Smooth muscle cell (in vitro differentiated cells): ENCODE results near the gene CDC5L. TPM values are rescaled to one million over a fixed set of nuclear protein-coding genes. Genes with fewer than 3 reads are reported as not detected.
"Not testable (repeated sequence)": the region's sequence is repeated elsewhere in the genome, so short reads cannot be mapped to it uniquely, and the experiment has no call there.

ENCODE experiments used
- DNase-seq: peaks from one replicate; lab custom pipeline; 2025; ENCODE audit not compliant: unreplicated experiment; lab: John Stamatoyannopoulos, UW
- H2AFZ ChIP-seq: fragments of 200-600 bp; sonication (generic); 2 replicates; pipeline ENCODE4 v1.6.0; 2016; ENCODE audit warnings: antibody characterized with exemption, low read depth, mild to moderate bottlenecking
- H3F3A ChIP-seq: fragments of 200-600 bp; sonication (generic); 2 replicates; pipeline ENCODE4 v1.6.0; 2017; ENCODE audit warnings: antibody characterized with exemption, low read depth
- H3K27ac ChIP-seq: fragments of 200-600 bp; sonication (generic); 2 replicates; pipeline ENCODE4 v1.5.1; 2016; ENCODE audit warnings: low read depth, mild to moderate bottlenecking
- H3K27me3 ChIP-seq: fragments of 200-600 bp; sonication (generic); 2 replicates; pipeline ENCODE4 v1.6.1; 2016; ENCODE audit warnings: low read depth, mild to moderate bottlenecking
- H3K36me3 ChIP-seq: fragments of 200-600 bp; sonication (generic); 2 replicates; pipeline ENCODE4 v1.5.1; 2016; ENCODE audit warnings: low read depth
- H3K4me1 ChIP-seq: fragments of 200-600 bp; sonication (generic); 2 replicates; pipeline ENCODE4 v1.5.1; 2016; ENCODE audit warnings: low read depth
- H3K4me2 ChIP-seq: fragments of 200-600 bp; sonication (generic); 2 replicates; pipeline ENCODE4 v1.6.0; 2016; ENCODE audit warnings: mild to moderate bottlenecking
- H3K4me3 ChIP-seq: fragments of 200-600 bp; sonication (generic); 2 replicates; pipeline ENCODE4 v1.5.1; 2016; ENCODE audit warnings: mild to moderate bottlenecking
- H3K79me2 ChIP-seq: fragments of 200-600 bp; sonication (generic); 2 replicates; pipeline ENCODE4 v1.6.0; 2016; ENCODE audit warnings: low read depth, mild to moderate bottlenecking
- H3K9ac ChIP-seq: fragments of 200-600 bp; sonication (generic); 2 replicates; pipeline ENCODE4 v1.6.0; 2016; ENCODE audit warnings: low read depth
- H3K9me3 ChIP-seq: fragments of 200-600 bp; sonication (generic); replicated peaks from 2 replicates; pipeline ENCODE4 v1.5.1; 2016; ENCODE audit warnings: low read depth
- H4K20me1 ChIP-seq: fragments of 200-600 bp; sonication (generic); 2 replicates; pipeline ENCODE4 v1.6.0; 2016; ENCODE audit warnings: low read depth
- WGBS: methylation state at CpG from one replicate; pipeline ENCODE4 v1.1.7; 2016; ENCODE audit warnings: low lambda C conversion rate; 5-methylcytosine and 5-hydroxymethylcytosine counted together
- polyA plus RNA-seq: library from polyadenylated mRNA; unstranded; fragments of >200 nt; fragmentation: Nextera tagmentation; extraction: Ambion mirVana; gene quantifications from 2 replicates; pipeline ENCODE4 v1.2.1, GENCODE V29; 2016
- total RNA-seq: library from RNA; depleted of rRNA; stranded (reverse); fragments of >200 nt; gene quantifications from 2 replicates; pipeline ENCODE4 v1.2.3, GENCODE V29; 2014
- TF ChIP-seq, protein P1 (sequence below): fragments of 200-600 bp; sonication (generic); IDR thresholded peaks from 2 replicates; pipeline ENCODE4 v1.5.1; 2017; ENCODE audit warnings: borderline replicate concordance, mild to moderate bottlenecking, antibody characterized with exemption; ENCODE audit not compliant: insufficient read depth, poor library complexity, severe bottlenecking

Gene CDC5L
- total and polyA plus RNA-seq, 2 experiments from 2014 or later, result 12.5 to 29.7 TPM

DNA sequence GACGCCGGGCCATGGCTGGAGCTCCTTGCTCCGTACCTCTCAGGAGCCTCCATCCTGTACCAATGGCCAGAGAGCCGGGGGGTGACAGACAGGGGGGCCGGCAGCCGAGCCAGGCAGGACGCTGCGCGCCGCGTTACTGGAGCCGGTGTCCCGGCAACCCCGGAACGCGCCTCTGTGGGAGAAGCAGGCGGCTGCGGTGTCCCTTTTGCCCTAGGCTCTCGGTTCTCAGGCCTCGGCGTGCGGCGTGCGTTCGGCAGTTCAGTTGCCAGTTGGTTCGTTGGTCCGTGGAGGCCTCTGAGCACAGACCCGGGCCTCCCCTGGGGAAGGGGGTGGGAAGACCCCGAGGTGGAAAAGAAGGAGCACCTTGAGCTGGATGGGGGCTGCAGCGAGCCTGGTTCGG lies 45.0 kb upstream of the CDC5L start, which contains the start of gene SPATS1:
Gene SPATS1, plus strand, starts transcription at position 162 of the 400 bp plus-strand sequence. CDS start 446 bp downstream, outside the sequence.
- Histone ChIP-seq H3K27me3 (peaks cover 47% of the 10 kb centered on the region), H3F3A (no peaks in the 10 kb centered on the region), H3K4me1 (no peaks in the 10 kb centered on the region), H3K4me2 (peak within 1 kb of the TSS; percentile 51), H3K4me3 (no peak within 1 kb of the TSS), H2AFZ (no peak within 1 kb of the TSS), H3K79me2 (no peaks in the 10 kb centered on the region), H3K9me3 (no peaks in the 10 kb centered on the region), H3K27ac (no peak within 1 kb of the TSS), H3K36me3 (no peaks in the 10 kb centered on the region), H3K9ac (no peak within 1 kb of the TSS), H4K20me1 (no peaks in the 10 kb centered on the region)
- TF ChIP-seq, protein P1, sequence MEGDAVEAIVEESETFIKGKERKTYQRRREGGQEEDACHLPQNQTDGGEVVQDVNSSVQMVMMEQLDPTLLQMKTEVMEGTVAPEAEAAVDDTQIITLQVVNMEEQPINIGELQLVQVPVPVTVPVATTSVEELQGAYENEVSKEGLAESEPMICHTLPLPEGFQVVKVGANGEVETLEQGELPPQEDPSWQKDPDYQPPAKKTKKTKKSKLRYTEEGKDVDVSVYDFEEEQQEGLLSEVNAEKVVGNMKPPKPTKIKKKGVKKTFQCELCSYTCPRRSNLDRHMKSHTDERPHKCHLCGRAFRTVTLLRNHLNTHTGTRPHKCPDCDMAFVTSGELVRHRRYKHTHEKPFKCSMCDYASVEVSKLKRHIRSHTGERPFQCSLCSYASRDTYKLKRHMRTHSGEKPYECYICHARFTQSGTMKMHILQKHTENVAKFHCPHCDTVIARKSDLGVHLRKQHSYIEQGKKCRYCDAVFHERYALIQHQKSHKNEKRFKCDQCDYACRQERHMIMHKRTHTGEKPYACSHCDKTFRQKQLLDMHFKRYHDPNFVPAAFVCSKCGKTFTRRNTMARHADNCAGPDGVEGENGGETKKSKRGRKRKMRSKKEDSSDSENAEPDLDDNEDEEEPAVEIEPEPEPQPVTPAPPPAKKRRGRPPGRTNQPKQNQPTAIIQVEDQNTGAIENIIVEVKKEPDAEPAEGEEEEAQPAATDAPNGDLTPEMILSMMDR, result no peak
- DNase-seq, result no peak
- 25% methylated on average over 31 of the region's 31 CpGs for WGBS

DNA sequence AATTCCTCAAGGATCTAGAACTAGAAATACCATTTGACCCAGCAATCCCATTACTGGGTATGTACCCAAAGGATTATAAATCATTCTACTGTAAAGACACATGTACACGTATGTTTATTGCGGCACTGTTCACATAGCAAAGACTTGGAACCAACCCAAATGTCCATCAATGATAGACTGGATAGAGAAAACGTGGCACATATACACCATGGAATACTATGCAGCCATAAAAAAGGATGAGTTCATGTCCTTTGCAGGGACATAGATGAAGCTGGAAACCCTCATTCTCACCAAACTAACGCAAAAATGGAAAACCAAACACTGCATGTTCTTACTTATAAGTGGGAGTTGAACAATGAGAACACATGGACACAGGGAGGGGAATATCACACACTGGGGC lies 40.7 kb upstream of the CDC5L start:
- not testable (repeated sequence) for H3K79me2 ChIP-seq, H4K20me1 ChIP-seq, H2AFZ ChIP-seq, H3K36me3 ChIP-seq, H3K4me3 ChIP-seq, H3K4me1 ChIP-seq, H3K4me2 ChIP-seq, DNase-seq, H3K9ac ChIP-seq, H3K27ac ChIP-seq, H3K9me3 ChIP-seq, H3F3A ChIP-seq
- peaks cover 40% of the 10 kb centered on the region for H3K27me3 ChIP-seq
- 84% methylated on average over 4 of the region's 4 CpGs for WGBS

DNA sequence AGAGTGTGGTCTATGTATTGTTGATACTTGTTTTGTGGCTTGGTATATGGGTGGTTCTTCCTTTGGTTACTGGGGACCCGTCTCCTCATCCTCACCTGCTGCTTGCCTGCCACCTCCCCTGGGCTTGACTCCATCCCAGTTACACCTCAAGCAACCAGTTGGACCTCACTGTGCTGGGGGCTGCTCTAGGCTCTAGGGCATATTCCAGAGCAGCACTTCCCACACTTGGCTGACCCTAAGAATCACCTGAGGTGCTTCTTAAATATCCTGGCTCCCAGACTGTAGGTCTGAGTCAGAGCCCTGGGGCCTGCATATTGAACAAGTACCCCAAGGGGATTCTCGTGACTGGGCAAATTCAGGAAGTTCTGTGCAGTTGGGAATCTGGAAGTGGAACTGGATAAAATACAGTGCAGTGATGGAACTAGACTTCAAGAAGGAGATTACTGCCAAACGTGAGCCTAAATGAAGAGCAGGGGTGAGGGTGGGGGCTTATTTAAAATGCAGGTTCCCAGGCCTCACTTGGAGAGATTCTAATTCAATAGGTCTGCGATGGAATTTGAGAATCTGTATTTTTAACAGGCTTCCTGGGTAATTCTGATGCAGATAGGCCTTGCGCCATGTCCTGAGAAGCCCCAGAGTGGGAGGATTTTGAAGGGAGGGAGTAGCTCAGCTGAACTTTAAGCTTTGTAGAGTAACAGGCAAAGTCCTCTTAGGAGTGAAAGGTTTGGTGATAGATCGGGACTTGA lies 37.4 kb upstream of the CDC5L start:
- WGBS, result 65% methylated on average over 6 of the region's 6 CpGs
- no peak for DNase-seq
- no peaks in the 10 kb centered on the region for H3K4me1 ChIP-seq
- no peaks in the 10 kb centered on the region for H3K36me3 ChIP-seq
- TF ChIP-seq, protein P1, result no peak
- no peak overlapping the region for H3K27ac ChIP-seq
- no peaks in the 10 kb centered on the region for H4K20me1 ChIP-seq
- H3K79me2 ChIP-seq, result no peaks in the 10 kb centered on the region
- no peak overlapping the region for H2AFZ ChIP-seq
- H3K27me3 ChIP-seq, result peaks cover 8% of the 10 kb centered on the region
- no peaks in the 10 kb centered on the region for H3F3A ChIP-seq
- no peak overlapping the region for H3K4me3 ChIP-seq
- no peak overlapping the region for H3K9ac ChIP-seq
- no peak overlapping the region for H3K4me2 ChIP-seq
- H3K9me3 ChIP-seq, result no peaks in the 10 kb centered on the region

DNA sequence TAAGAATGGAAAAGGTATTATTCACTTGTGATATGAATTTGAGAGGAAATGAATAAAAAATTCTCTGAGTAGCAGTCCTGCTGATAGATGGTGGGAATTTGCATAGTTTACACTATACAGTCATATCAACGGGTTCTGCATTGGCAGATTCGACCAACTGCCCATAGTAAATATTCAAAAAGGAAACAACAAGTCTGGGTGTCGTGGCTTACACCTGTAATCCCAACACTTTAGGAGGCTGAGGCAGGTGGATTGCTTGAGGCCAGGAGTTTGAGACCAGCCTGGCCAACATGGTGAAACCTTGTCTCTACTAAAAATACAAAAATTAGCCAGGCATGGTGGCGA lies 36.9 kb upstream of the CDC5L start:
- not testable (repeated sequence) for H3K9me3 ChIP-seq, H3K4me1 ChIP-seq, DNase-seq

More for the DNA sequence above, 36.9 kb upstream of the CDC5L start:
- not testable (repeated sequence) for H3K4me3 ChIP-seq, H3K4me2 ChIP-seq, H4K20me1 ChIP-seq, H3K27me3 ChIP-seq, H3K36me3 ChIP-seq, H3K27ac ChIP-seq, H3F3A ChIP-seq, H3K9ac ChIP-seq, H2AFZ ChIP-seq, H3K79me2 ChIP-seq
- WGBS, result 69% methylated on average over 4 of the region's 4 CpGs
